T-helper 1 cell treated with Interleukin-12 subunit alpha and Interleukin-12 subunit beta and Interleukin-4 antibody, amounts not matched to agents 30 μg/mL and 1 μg/mL, for 36 hours (primary cell): ENCODE results near the gene IPO13.

Source experiments
- H3K27ac Mint-ChIP-seq: one replicate; pipeline ENCODE4 v1.8.0; 2021; ENCODE audit warnings: mild to moderate bottlenecking, mixed read lengths
- H3K27me3 Mint-ChIP-seq: one replicate; pipeline ENCODE4 v1.8.0; 2021; ENCODE audit warnings: low read depth, mixed read lengths
- H3K36me3 Mint-ChIP-seq: one replicate; pipeline ENCODE4 v1.8.0; 2021; ENCODE audit warnings: low read depth, mixed read lengths
- H3K4me1 Mint-ChIP-seq: one replicate; pipeline ENCODE4 v1.8.0; 2021; ENCODE audit warnings: low read depth, mixed read lengths
- H3K4me3 Mint-ChIP-seq: one replicate; pipeline ENCODE4 v1.8.0; 2021; ENCODE audit warnings: mild to moderate bottlenecking, moderate library complexity, mixed read lengths
- H3K9me3 Mint-ChIP-seq: one replicate; pipeline ENCODE4 v1.8.0; 2021; ENCODE audit warnings: mixed read lengths

IPO13 gene

GRCh38 chr1:43935711-43936427 is 10.9 kb upstream of the IPO13 start:
- Mint-ChIP-seq H3K4me3 (peak overlapping the region; percentile 9), H3K36me3 (peaks cover 3% of the 10 kb centered on the region), H3K27me3 (peaks cover 20% of the 10 kb centered on the region), H3K27ac (no peak overlapping the region), H3K4me1 (peaks cover 3% of the 10 kb centered on the region), H3K9me3 (no peaks in the 10 kb centered on the region)

- Mint-ChIP-seq H3K36me3 (peaks cover 3% of the 10 kb centered on the region), H3K27ac (no peak overlapping the region), H3K4me3 (peak overlapping the region; percentile 12), H3K9me3 (no peaks in the 10 kb centered on the region), H3K27me3 (peaks cover 20% of the 10 kb centered on the region), H3K4me1 (peaks cover 3% of the 10 kb centered on the region)
Observed at GRCh38 chr1:43936431-43937151, 10.2 kb upstream of the IPO13 start.

GRCh38 chr1:43937179-43937865 is 9.4 kb upstream of the IPO13 start:
- Mint-ChIP-seq H3K4me3 (no peak overlapping the region), H3K9me3 (no peaks in the 10 kb centered on the region), H3K36me3 (peaks cover 3% of the 10 kb centered on the region), H3K27ac (no peak overlapping the region), H3K4me1 (peaks cover 3% of the 10 kb centered on the region), H3K27me3 (peaks cover 20% of the 10 kb centered on the region)

- Mint-ChIP-seq H3K27ac (no peak overlapping the region), H3K36me3 (peaks cover 11% of the 10 kb centered on the region), H3K4me1 (peaks cover 10% of the 10 kb centered on the region), H3K27me3 (peaks cover 13% of the 10 kb centered on the region), H3K9me3 (no peaks in the 10 kb centered on the region), H3K4me3 (no peak overlapping the region)
Observed at GRCh38 chr1:43938383-43938782, 8.4 kb upstream of the IPO13 start.

GRCh38 chr1:43938892-43939587 is 7.7 kb upstream of the IPO13 start:
- H3K9me3 Mint-ChIP-seq: no peaks in the 10 kb centered on the region
- H3K36me3 Mint-ChIP-seq: peaks cover 11% of the 10 kb centered on the region
- H3K4me3 Mint-ChIP-seq: no peak overlapping the region
- H3K27ac Mint-ChIP-seq: no peak overlapping the region
- H3K27me3 Mint-ChIP-seq: peaks cover 13% of the 10 kb centered on the region
- H3K4me1 Mint-ChIP-seq: peaks cover 8% of the 10 kb centered on the region

- no peaks in the 10 kb centered on the region for H3K27me3 Mint-ChIP-seq
- H3K4me1 Mint-ChIP-seq: peaks cover 27% of the 10 kb centered on the region
- H3K27ac Mint-ChIP-seq: no peak overlapping the region
- no peaks in the 10 kb centered on the region for H3K9me3 Mint-ChIP-seq
- no peak overlapping the region for H3K4me3 Mint-ChIP-seq
- peaks cover 12% of the 10 kb centered on the region for H3K36me3 Mint-ChIP-seq
Observed at GRCh38 chr1:43942411-43942810, 4.3 kb upstream of the IPO13 start.

- Mint-ChIP-seq H3K4me1 (peaks cover 38% of the 10 kb centered on the region), H3K36me3 (peaks cover 10% of the 10 kb centered on the region), H3K4me3 (peak overlapping the region; percentile 92), H3K27me3 (no peaks in the 10 kb centered on the region), H3K27ac (no peak overlapping the region), H3K9me3 (no peaks in the 10 kb centered on the region)
Observed at GRCh38 chr1:43944860-43945259, 1.9 kb upstream of the IPO13 start.

GRCh38 chr1:43945674-43946235 is 995 bp upstream of the IPO13 start:
- Mint-ChIP-seq H3K36me3 (peaks cover 15% of the 10 kb centered on the region), H3K4me1 (peaks cover 44% of the 10 kb centered on the region), H3K27ac (peak overlapping the region; percentile 95), H3K27me3 (no peaks in the 10 kb centered on the region), H3K4me3 (peak overlapping the region; percentile 92), H3K9me3 (no peaks in the 10 kb centered on the region)

GRCh38 chr1:43947061-43947873 is 517 bp downstream of the IPO13 start:
- H3K4me1 Mint-ChIP-seq: peaks cover 51% of the 10 kb centered on the region
- no peaks in the 10 kb centered on the region for H3K9me3 Mint-ChIP-seq
- H3K36me3 Mint-ChIP-seq: peaks cover 16% of the 10 kb centered on the region
- peak overlapping the region; percentile 95 for H3K27ac Mint-ChIP-seq
- H3K27me3 Mint-ChIP-seq: no peaks in the 10 kb centered on the region
- H3K4me3 Mint-ChIP-seq: peak overlapping the region; percentile 92

GRCh38 chr1:43947874-43948437 is 1.2 kb downstream of the IPO13 start:
- Mint-ChIP-seq H3K27me3 (no peaks in the 10 kb centered on the region), H3K36me3 (peaks cover 11% of the 10 kb centered on the region), H3K9me3 (no peaks in the 10 kb centered on the region), H3K27ac (peak overlapping the region; percentile 79), H3K4me3 (peak overlapping the region; percentile 92), H3K4me1 (peaks cover 47% of the 10 kb centered on the region)

GRCh38 chr1:43949678-43950077 is 2.9 kb downstream of the IPO13 start:
- H3K4me3 Mint-ChIP-seq: peak overlapping the region; percentile 1
- no peaks in the 10 kb centered on the region for H3K9me3 Mint-ChIP-seq
- peaks cover 8% of the 10 kb centered on the region for H3K36me3 Mint-ChIP-seq
- no peak overlapping the region for H3K27ac Mint-ChIP-seq
- H3K27me3 Mint-ChIP-seq: no peaks in the 10 kb centered on the region
- H3K4me1 Mint-ChIP-seq: peaks cover 40% of the 10 kb centered on the region

GRCh38 chr1:43951021-43951985 is 4.6 kb downstream of the IPO13 start:
- Mint-ChIP-seq H3K27me3 (no peaks in the 10 kb centered on the region), H3K9me3 (no peaks in the 10 kb centered on the region), H3K4me3 (no peak overlapping the region), H3K36me3 (peaks cover 7% of the 10 kb centered on the region), H3K4me1 (peaks cover 26% of the 10 kb centered on the region), H3K27ac (no peak overlapping the region)
